Glomerular visceral epithelial cell (primary cell): ENCODE data around the gene FAR2.
"Not testable (repeated sequence)": the region's sequence is repeated elsewhere in the genome, so short reads cannot be mapped to it uniquely, and the experiment has no call there.

Experiments used
- DNase-seq: peaks from one replicate; pipeline ENCODE4 v3.0.0-alpha.2; 2016; ENCODE audit errors: extremely low spot score

The FAR2 gene

GRCh38 chr12:29234552-29234951 is 85.5 kb downstream of the FAR2 start:
- no peak for DNase-seq

DNA sequence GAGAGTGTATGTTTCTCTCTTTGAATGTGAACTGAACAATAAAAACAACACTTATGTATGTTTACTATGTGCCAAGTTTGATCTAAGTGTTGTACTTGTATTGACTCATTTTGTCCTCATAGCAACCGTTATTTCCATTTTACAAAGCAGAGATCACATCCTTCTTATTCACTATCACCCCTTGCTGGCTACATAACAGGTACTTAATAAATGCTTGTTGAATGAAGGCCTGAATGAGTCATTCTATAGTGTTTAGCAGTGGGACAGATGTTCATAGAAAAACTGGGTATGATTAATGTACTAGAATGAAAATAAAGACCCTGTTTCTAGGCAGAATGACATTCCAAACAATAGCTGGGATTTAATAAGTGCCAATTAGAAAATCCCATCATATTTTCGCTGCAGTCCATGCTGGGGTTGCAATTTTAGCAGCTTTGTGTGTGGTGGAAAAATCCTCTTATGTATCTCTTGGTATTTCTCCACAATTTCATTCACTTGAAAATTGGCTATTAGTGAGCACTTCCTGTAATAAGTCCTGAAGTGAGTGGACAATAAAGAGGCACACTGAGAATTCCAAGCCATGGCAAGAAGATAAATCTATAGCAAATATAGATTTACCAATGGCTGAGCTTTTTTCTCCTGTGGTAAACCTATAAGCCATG is 86.0 kb downstream of the FAR2 start:
- no peak for DNase-seq

- peak; percentile 47 for DNase-seq
Measured at GRCh38 chr12:29238822-29239291, 89.8 kb downstream of the FAR2 start.

GRCh38 chr12:29239336-29239735 is 90.3 kb downstream of the FAR2 start:
- no peak for DNase-seq

GRCh38 chr12:29240441-29240840 is 91.4 kb downstream of the FAR2 start:
- no peak for DNase-seq

DNA sequence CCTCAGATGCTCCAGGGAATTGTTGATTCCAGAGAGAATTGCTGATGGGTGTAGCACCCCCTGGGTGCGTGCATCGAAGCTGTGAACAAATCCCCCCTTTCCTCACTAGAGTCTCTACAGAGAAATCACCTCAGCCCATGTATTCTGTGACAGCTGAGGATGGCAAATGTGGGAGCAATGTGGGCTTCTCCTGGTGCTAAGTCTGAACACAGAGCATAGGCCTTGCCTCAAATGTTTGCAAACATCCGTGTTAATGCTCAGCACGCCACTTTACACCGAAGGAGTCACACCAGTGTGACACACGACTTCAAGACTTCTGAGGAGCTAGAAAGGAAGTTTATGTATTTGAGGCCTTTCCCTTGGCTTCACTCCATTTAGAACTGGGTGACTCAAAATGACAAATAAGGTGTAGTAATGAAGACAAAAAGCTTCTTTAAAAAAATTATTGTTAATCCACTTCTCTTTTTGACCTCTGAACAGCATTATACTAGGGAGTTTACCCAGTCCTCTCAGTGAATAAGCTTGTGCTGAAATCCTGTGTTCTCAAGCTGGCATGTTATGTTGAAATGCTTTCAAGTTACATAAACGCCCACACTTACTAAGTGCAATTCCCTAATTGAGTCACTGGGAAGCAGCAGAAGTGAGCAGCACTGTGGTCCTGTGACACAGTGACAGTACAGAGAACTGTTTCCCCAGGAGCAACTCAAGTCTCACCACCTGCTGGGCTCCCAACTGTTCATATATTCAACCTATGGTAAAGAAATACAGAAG is 92.9 kb downstream of the FAR2 start:
- DNase-seq, result peak; percentile 45

DNA sequence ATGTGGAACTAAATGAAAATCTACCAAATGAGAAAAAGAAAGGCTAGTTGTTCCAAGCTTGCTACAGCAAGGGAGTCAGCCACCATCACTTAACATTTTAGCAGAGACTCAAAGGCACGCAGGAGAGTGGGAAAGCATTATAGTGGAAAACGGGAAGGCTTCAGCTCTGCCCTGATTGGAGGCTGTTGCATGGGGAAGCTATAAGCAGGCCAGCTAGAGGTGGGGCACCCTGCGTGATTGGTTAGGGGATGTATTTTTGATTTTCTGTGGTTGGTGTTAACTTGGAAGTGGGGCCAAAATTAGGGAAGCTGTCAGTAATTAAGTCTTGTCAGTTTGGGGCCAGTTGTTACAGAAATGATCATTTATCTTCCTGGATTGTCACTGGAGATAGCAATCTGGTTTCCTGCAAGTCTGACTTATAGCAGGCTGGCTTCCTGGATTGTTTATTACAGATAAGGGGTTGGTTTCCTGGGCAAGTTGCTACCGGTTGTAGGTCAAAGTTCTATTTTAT is 93.9 kb downstream of the FAR2 start:
- DNase-seq, result no peak

DNA sequence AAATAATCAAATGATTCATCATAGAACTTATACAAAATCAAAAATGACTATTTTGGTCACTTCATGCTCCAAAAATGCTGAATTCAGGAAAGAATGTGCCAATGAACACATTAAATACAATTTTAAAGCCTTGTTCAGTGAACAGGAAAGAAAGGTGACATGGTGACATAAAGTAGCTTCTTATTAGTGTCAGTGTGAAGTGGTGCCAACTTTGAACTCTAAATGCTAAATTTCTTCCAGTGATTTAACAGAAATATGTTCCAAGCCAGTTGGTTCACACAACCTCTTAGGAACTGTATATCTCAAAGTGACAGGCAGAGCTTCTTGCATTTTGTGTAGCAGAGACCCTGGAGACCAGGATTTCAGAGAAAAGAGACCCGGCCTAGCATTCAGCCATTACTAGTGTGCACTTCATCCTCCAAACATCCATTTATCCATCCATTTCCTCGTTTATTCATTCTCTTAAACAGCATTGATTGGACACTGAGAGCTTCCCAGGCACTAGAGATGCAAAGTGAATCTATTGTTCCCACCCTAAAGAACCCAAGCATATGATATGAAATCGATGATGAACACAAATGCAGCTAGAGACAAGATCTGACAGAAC is 95.2 kb downstream of the FAR2 start:
- DNase-seq, result no peak

DNA sequence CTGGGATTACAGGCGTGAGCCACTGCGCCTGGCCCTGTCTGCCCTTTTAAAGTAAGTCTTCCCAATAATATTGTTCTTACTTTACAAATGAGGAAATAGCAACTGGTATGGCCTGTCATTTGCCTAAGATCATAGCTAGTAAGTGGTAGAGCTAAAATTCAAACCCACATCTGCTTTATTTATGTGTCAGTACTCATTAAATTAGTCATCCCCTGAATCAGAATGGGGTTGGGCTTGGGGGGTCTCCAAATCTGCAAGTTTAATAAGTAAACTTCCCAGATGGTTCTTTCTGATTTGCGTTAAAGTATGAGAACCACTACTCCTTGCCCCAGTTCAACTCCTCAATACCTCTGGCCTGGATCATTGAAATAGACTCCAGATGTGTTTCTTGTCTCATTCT is 96.2 kb downstream of the FAR2 start:
- no peak for DNase-seq

GRCh38 chr12:29249930-29250329 is 100.9 kb downstream of the FAR2 start:
- DNase-seq, result no peak

GRCh38 chr12:29253906-29254625 is 105.0 kb downstream of the FAR2 start:
- DNase-seq, result no peak

GRCh38 chr12:29255042-29255441 is 106.0 kb downstream of the FAR2 start:
- DNase-seq, result no peak

GRCh38 chr12:29256598-29256997 is 107.5 kb downstream of the FAR2 start:
- DNase-seq, result no peak

DNA sequence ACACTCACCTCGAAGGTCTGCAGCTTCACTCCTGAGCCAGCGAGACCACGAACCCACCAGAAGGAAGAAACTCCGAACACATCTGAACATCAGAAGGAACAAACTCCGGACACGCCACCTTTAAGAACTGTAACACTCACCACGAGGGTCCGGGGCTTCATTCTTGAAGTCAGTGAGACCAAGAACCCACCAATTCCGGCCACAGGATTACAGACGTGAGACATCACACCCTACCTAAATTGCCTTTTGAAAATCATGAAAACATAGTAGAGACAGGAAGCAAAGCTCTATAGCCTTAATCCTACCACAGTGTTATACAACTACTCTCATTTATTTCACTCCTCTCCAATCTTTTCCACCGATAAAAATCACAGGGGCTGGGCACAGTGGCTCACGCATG is 108.6 kb downstream of the FAR2 start:
- DNase-seq, result not testable (repeated sequence)

DNA sequence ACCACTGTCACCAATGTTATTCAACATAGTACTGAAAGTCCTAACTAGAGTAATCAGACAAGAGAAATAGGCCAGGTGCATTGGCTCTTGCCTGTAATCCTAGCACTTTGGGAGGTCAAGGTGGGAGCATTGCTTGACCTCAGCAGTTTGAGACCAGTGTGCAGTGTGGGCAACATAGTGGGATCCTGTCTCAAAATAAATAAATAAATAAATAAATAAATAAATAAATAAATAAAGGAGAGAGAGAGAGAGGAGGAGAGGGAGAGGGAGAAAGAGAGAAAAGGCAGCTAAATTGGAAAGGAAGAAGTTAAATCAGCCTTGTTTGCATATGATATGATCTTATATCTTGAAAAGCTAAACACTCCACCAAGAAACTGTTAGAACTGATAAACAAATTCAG is 115.3 kb downstream of the FAR2 start:
- DNase-seq, result no peak

- DNase-seq, result no peak
Measured at GRCh38 chr12:29269706-29270408, 120.8 kb downstream of the FAR2 start.

- DNase-seq, result no peak
Measured at GRCh38 chr12:29270446-29270845, 121.4 kb downstream of the FAR2 start.

- no peak for DNase-seq
Measured at GRCh38 chr12:29273178-29273843, 124.2 kb downstream of the FAR2 start.

DNA sequence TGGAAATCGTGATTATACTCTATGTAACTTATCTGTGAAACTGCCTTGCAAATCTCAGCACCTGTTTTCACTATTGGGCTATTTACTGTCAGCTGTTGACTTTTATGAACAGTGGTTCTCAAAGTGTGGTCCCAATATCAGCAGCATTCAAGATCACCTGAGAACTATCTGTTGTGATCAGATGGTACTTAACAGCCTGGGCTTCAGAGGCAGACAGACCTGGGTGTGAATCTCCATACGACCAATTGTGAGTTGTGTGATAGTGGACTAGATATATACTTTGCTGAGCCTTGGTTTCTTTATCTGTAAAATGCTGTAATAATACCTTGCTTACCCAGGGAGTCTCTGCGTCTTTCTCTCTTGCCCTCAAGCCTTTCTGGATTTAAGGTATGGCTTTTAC is 126.8 kb downstream of the FAR2 start:
- DNase-seq, result no peak

- no peak for DNase-seq
Measured at GRCh38 chr12:29277231-29277630, 128.2 kb downstream of the FAR2 start.
